ENCODE measurements around the gene SIPA1L3. TPM values are rescaled to one million over a fixed set of nuclear protein-coding genes. Genes with fewer than 3 reads are reported as not detected.

SIPA1L3 gene
- total RNA-seq, 6 experiments from 2014 or later, result 9.1 to 20.4 (median 14.9) TPM

GRCh38 chr19:37928527-37929286 lies 21.7 kb downstream of the SIPA1L3 start:
- WGBS (ENCODE audit: insufficient coverage, low coverage, low lambda C conversion rate, missing lambda C conversion rate), result 50% methylated on average over 5 of the region's 5 CpGs
- DNase-seq (peak in 2 of 3 donors; percentile 62 to 63), ATAC-seq (peak in 3 of 4 donors; percentile 8 to 57 (median 51))
- H3K36me3 ChIP-seq, result no peaks in the 10 kb centered on the region
- no peaks in the 10 kb centered on the region for H3K9me3 ChIP-seq
- TF ChIP-seq CTCF (IDR thresholded peaks at IDR 0.05) (no peak), POLR2A (IDR thresholded peaks at IDR 0.05) (no peak)
- H3K4me1 ChIP-seq, result peaks cover 0 to 37% (median 12%) of the 10 kb centered on the region in 4 donors
- H3K4me3 ChIP-seq, result no peak overlapping the region
- H3K27ac ChIP-seq, result no peak overlapping the region
- H3K27me3 ChIP-seq, result no peaks in the 10 kb centered on the region
- intact Hi-C loops (cut with DNase I), result no loop called here

- ATAC-seq, result no peak
- peaks cover 0 to 45% (median 16%) of the 10 kb centered on the region in 4 donors for H3K4me1 ChIP-seq
- H3K36me3 ChIP-seq, result no peaks in the 10 kb centered on the region
- H3K9me3 ChIP-seq, result no peaks in the 10 kb centered on the region
- TF ChIP-seq POLR2A (IDR thresholded peaks at IDR 0.05), result no peak
- TF ChIP-seq CTCF (IDR thresholded peaks at IDR 0.05), result no peak
- intact Hi-C loops (cut with DNase I), result no loop called here
- no peak overlapping the region for H3K27ac ChIP-seq
- no peaks in the 10 kb centered on the region for H3K27me3 ChIP-seq
- WGBS (ENCODE audit: insufficient coverage, low coverage, low lambda C conversion rate, missing lambda C conversion rate), result 69% methylated on average over 3 of the region's 4 CpGs
- no peak for DNase-seq
- no peak overlapping the region for H3K4me3 ChIP-seq
Measured at GRCh38 chr19:37929355-37929923, 22.4 kb downstream of the SIPA1L3 start.

GRCh38 chr19:37930416-37930815 lies 23.4 kb downstream of the SIPA1L3 start:
- peaks cover 0 to 3% (median 0%) of the 10 kb centered on the region in 4 donors for H3K36me3 ChIP-seq
- H3K4me1 ChIP-seq, result peaks cover 0 to 46% (median 16%) of the 10 kb centered on the region in 4 donors
- DNase-seq, result no peak
- no peak overlapping the region for H3K4me3 ChIP-seq
- H3K9me3 ChIP-seq, result peaks cover 0 to 4% (median 0%) of the 10 kb centered on the region in 4 donors
- WGBS (ENCODE audit: insufficient coverage, low coverage, low lambda C conversion rate, missing lambda C conversion rate), result 93% methylated on average over 5 of the region's 5 CpGs
- no peak overlapping the region for H3K27ac ChIP-seq
- intact Hi-C loops (cut with DNase I), result no loop called here
- no peaks in the 10 kb centered on the region for H3K27me3 ChIP-seq
- TF ChIP-seq CTCF (IDR thresholded peaks at IDR 0.05), result no peak
- TF ChIP-seq POLR2A (IDR thresholded peaks at IDR 0.05), result no peak
- no peak for ATAC-seq

- DNase-seq (peak; percentile 82 to 86 (median 84)), ATAC-seq (peak; percentile 63 to 83 (median 82))
- 7% methylated on average over 7 of the region's 30 CpGs for WGBS (ENCODE audit: insufficient coverage, low coverage, low lambda C conversion rate, missing lambda C conversion rate)
- Histone ChIP-seq H3K4me3 (peak overlapping the region; percentile 40 to 47 (median 45)), H3K36me3 (peaks cover 0 to 3% (median 0%) of the 10 kb centered on the region in 4 donors), H3K27ac (peak overlapping the region; percentile 44 to 55 (median 47)), H3K9me3 (peaks cover 0 to 4% (median 0%) of the 10 kb centered on the region in 4 donors), H3K4me1 (peaks cover 0 to 56% (median 21%) of the 10 kb centered on the region in 4 donors), H3K27me3 (no peaks in the 10 kb centered on the region)
- intact Hi-C loops (cut with DNase I), result no loop called here
- TF ChIP-seq CTCF (IDR thresholded peaks at IDR 0.05) (peak in 1 of 4 donors; percentile 17), POLR2A (IDR thresholded peaks at IDR 0.05) (peak; percentile 60)
Measured at GRCh38 chr19:37931881-37932655, 25.1 kb downstream of the SIPA1L3 start.
